M059J (cell line): ENCODE results near the gene C8G. TPM values are rescaled to one million over a fixed set of nuclear protein-coding genes. Genes with fewer than 3 reads are reported as not detected.

ENCODE experiments used
- DNase-seq: peaks from one replicate; pipeline ENCODE4 v3.0.0-alpha.2; 2012; ENCODE audit warnings: low read depth
- total RNA-seq: library from RNA; depleted of rRNA; stranded (reverse); fragments of >200 nt; shearing (Covaris generic); gene quantifications from 2 replicates; pipeline ENCODE4 v1.2.3, GENCODE V29; 2014

The C8G gene
- total RNA-seq, 1 experiment from 2014 or later, result 0.89 TPM

DNA sequence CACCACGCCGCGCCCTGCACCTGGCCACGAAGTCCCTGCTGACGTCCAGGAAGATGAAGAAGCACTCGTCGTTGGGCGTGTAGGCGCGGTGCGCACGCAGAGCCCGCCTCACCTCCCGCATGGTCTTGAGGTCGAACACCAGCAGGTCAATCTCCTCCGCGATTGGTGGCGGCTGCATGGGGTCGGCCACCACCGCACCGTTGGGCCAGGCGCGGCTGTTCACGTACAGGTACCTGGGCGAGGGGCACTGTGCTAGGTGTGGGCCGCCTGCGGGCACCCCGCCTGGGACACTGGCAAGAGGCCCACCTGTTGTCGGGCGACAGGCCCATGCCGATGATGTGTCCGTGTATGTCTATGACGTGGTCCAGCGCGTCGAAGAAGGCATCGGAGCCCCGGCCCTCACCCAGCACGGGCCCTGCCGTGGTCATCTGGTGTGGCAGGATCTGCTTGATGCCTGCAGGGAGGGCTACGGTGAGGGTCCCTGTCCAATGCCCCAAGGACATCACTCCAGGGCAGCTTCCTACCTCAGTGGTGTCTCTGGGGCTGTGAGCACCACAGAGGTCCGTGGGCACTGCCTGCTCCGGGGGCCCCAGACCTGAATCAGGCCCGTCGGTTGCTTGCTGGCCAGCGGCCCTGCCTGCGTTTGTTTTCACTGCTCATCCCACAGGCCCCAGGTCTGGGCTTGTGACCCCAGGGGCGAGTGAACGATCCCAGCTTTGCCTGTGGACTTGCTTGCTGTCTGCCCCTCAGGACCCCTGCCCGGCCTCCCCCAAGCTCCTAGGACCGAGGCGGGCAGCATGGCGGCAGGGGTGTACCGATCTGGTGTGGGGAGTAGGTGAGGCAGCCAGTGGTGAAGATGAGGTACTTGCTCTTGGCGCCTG, 3.6 kb upstream of the C8G start:
- no peak for DNase-seq

DNA sequence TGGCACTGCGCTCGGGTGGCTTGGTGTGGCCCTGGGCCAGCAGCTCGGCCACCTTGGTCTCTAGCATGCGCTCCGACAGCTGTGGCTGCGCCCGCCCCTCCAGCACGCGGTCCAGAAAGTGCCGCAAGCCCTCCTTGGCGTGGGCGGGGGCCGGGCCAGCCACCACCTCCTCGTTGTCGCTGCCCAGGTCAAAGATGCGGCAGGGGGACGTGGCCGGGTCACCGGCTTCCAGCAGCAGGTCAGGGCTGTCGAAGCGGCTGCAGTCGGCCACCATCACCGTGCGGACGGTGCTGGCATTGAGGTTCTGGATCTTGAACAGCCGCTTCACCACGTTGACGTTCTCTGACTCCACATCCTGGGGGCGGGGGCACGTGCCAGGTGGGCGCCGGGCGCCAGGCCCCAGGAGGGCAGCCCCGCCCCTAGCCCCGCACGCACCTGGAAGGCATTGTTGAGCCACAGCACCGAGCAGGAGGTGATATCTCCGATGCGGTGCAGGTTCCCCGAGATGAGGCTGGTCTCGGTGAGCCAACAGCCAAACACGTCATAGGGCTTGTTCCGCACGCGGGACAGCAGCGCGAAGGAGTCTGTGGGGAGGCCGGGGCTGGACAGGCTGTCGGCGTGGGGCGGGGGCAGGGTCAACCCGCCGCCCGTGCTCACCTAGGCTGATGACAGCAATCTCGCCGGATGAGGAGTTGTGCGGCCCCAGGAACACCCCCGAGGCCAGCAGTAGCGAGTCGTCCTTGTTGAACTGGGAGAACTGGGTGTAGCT, 2.7 kb upstream of the C8G start:
- DNase-seq, result no peak

DNA sequence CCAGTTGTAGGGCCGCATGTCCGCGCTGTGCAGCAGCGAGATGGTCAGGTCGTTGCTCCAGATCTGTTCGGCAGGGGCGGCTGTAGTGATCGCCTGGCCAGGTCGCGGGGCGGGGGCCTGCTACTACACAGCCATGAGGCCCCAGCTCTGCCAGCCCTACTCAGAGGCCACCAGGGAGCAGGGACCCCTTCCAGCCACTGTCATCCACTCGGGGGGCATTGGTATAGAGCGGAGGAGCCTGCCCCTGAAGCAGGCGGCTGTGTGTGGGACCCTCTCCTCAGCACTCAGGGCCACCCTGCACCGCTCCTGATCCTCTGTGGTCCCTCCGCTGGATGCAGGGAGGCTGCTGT, 2.2 kb upstream of the C8G start:
- DNase-seq, result no peak

DNA sequence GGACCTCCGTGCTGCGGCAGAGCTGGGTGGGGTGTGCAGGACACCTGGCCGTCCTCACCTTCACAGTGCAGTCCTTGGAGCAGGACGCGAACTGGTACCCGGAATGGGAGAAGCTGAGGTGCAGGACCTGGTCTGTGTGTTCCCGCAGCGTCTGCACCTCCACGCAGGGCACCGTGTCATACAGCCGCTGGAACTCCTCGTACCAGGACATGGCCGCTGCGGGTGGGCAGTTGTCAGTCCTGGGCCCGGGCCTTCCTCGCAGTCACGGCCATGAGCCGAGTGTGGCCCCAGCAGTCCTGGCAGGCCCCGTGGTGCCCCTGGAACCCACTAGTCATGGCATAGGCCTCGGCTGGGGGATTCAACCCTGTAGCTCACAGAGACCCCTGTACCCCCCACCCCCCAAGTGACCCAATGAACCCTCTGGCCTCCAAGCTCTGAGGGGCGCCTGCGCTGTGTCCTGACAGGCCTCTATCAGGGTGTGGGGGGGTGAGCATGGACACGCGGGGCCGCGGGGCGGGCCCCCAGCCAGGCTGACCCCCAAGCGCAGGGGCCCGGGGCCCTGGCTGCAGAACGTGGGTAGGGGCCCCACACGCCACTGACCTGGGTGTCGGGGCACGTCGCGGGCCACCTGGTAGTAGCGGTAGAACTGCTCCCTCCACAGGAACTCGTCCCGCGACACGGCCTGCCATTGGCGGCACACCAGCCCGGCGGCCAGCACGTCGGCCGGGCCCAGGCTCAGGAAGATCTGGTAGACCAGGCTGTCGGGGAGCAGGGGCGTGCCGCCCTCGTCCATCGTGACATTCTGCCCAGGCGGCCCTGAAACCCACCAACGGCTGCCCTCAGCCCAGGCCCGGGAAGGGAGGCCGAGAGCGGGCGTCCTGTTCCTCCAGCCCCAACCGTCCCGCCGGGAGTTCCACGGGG, 1.5 kb upstream of the C8G start:
- DNase-seq, result peak; percentile 52

DNA sequence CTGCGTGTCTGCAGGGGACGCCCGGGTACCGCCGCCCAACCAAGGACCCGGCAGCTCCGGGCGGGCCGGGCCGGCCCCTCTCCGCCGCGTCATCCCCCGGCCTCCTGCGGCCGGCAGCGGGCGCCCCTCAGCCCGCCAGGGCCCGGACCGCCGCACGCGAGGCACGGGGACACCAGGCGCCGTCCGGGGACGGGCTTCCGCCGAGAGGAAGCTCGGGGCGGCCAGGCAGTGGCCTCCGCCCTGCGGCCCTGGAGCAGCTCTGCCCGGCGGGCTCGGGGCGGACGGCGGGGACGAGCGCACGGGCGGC, 878 bp upstream of the C8G start:
- peak; percentile 66 for DNase-seq

DNA sequence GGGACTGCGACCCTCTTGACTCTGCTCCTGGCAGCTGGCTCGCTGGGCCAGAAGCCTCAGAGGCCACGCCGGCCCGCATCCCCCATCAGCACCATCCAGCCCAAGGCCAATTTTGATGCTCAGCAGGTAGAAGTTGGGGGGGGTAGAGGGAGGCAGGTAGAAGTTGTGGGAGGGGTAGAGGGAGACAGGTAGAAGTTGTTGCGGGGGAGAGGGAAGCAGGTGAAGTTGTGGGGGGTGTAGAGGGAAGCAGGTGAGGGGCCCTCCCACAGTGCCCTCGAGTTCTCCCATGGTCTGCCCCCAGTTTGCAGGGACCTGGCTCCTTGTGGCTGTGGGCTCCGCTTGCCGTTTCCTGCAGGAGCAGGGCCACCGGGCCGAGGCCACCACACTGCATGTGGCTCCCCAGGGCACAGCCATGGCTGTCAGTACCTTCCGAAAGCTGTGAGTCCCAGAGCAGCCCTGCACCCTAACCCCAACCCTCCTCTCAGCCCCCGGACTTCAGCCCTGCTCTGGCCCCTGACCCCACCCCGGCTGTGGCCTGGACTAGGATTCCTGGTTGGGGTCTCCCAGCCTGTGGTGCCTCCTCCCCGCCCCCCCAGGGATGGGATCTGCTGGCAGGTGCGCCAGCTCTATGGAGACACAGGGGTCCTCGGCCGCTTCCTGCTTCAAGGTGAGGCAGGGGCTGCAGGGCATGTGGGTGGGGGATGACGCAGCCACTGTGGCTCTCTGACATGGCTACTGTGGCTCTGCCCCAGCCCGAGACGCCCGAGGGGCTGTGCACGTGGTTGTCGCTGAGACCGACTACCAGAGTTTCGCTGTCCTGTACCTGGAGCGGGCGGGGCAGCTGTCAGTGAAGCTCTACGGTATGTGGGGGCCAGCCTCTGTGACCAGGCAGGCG, 537 bp downstream of the C8G start:
- DNase-seq, result no peak

DNA sequence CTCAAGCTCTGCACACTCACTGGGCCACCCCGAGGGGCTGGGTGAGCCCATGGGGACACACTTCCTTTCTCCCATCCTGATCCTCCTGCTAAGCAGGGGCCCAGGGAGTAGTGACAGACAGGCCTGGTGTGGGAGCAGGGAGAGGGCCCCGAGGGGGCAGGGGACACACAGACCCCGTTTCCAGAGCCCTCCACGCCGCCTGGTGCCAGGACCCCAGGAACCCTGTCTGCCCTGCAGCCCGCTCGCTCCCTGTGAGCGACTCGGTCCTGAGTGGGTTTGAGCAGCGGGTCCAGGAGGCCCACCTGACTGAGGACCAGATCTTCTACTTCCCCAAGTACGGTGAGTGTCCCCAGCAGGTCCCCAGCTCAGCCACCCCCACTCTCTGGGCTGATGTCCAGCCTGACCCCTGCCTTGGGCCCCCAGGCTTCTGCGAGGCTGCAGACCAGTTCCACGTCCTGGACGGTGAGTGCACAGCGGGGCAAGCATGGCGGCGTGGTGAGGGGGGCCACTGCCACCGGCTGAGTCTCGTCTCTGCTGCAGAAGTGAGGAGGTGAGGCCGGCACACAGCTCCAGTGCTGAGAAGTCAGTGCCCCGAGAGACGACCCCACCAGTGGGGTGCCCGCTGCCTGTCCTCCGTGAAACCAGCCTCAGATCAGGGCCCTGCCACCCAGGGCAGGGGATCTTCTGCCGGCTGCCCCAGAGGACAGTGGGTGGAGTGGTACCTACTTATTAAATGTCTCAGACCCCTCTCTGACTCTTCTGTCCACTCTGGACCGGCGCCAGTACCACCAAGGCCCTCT, 1.4 kb downstream of the C8G start:
- DNase-seq, result no peak

DNA sequence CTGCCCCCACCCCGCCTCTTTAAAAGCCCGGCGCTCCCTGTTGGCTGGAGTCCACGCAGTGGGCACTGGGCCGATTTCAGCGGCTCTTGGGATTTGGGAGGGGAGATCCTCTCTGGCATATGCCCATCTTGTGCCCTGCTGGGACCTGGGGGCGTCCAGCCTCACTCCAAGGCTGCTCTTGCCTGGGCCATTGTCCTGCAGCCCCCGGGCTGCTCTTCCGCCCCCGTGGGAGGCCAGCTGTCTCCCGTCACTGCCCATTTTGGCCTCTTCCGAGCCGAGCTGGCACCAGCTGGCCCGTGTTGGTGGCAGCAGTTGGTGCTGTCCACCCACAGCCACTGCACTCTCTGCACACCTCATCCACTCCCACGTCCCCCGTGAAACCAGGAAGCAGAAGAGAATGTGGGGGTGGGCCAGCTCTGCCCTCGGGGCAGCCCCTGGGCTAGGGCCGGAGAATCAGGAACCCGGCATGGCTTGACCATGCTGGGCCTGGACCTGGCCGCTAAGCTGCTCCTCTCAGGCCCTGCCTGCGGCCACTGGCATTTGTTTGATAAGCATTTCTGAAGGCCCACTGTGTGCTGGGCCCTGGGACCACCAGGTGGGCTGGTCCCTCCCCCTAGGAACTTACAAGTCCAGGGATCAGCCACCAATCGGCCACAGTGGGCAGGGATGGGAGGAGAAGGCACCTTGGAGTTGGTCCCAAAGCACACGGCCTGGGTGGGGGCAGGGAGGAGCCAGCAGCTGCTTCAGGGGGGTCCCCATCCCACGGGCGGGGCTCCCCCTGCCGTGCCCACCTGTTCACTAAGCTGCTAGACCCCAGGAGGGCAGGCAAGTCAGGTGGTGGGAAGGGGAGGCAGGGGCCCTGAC, 2.2 kb downstream of the C8G start:
- no peak for DNase-seq

DNA sequence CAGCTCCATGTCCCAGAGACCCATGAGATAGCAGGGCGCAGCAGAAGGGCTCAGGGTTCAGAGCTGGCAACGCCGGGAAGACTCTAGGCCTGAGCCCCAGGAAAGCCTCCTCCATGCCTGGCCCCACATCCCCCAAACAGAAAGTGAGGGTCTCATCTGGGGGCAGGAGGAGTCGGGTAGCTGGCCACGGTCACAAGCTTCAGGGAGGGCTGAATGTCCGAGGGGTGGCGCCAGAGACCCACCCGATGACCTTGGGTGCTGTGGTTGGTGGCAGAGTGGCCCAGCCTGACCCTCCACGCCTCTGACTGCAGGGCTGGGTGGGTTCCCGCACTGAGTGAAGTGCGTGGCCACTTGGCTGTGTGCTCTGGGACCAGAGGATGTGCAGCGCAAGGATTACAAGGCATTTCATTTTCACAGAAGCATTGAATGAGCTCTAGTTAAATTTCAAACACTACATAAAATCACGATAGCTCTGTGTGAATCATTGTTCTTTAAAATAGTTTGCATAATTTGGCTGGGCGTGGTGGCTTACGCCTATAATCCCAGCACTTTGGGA, 3.0 kb downstream of the C8G start:
- peak; percentile 43 for DNase-seq

DNA sequence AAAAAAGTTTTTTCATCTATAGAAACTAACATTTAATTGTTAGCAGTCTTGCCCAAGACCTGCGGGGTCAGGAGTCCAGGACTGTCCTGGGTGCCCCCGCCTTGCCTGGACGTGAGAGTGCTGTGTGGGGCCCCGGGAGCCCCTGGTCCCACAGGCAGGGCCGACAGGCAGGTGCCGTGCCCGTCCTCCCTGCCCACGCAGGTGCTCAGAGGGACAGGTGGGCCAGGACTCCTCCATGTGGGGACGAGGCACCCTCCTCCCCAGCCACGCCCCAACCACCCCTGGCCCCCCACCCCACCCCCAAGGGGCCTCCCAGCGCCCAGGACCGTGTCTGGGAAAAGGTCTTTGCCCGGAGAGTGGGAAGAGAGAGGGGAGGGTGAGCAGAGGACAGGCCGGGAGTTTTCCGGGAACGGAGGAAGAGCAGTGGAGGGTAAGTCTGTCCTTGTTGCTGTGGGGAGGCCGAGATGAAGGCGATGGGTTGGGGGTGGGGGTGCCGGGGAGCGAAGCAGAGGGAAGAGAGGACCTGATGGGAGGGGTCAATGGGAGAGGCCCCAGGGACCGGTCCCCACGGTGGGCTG, 4.3 kb downstream of the C8G start:
- no peak for DNase-seq

DNA sequence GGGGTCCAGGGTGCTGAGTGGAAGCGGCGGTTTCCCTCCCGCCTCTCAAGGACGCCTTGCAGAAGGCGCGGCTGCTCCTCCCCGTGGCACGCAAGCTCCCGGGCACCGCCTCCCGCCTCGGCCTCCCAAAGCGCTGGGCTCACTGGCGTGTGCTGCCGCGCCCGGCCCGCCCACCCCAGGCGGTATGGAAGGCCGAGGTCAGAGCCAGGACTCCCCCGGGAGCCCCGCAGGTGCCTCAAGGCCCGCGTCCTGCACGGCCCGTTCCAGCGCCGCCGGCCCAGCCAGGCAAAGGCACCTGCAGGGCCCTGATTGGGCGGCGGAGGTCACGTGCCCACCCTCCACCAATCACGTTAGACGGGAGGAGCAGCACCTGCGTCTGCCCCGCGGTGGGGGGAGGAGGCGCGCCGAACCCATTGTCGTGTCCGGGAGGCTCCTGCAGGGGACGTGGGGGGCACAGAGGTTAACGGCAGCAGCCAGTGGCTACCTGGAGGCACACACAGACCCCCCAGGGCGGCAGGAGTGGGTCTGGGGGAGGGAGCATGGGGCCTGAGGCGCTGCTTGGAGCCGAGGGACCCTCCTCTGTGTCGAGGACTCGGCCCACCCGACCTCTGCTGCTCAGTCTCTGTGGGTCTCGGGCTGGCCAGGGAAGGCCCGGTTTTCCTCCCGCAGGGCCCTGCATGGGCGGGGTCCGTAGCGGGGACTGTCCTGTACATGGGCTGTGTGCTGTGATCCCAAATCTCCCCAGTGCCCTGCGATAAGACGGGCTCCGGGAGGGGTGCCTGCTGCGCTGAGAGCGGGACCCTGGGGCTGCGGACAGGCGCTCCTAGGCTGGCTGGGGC, 5.0 kb downstream of the C8G start:
- peak; percentile 91 for DNase-seq

DNA sequence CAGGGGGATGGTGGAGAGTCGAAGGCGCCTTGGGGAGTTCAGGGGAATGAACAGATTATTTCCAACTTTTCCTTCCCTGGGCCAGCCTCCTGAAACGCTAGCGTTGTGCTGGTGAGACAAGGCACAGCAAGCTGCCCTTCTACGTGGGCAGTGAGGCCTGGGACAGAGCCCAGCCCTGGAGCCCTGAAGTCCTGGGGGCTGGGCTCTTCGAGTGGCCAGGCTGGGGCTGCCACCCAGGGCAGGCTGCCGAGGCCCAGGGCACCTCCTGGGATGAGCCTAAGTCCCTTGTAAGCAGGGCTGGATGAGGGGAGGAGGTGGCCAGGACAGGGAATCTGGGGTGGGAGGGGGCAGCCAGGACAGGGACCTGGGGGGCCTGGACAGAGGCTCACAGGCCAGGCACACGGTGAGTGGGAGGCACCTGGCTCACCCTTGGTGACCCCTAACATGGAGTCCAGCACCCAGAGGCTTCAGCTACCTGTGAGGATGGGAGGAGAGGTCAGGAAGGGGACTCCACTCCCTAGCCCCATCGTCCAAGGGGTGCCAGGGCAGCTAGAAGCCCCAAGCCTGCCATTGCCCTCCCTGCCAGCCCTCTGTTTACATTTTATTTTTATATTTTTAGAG, 5.7 kb downstream of the C8G start:
- peak; percentile 39 for DNase-seq

DNA sequence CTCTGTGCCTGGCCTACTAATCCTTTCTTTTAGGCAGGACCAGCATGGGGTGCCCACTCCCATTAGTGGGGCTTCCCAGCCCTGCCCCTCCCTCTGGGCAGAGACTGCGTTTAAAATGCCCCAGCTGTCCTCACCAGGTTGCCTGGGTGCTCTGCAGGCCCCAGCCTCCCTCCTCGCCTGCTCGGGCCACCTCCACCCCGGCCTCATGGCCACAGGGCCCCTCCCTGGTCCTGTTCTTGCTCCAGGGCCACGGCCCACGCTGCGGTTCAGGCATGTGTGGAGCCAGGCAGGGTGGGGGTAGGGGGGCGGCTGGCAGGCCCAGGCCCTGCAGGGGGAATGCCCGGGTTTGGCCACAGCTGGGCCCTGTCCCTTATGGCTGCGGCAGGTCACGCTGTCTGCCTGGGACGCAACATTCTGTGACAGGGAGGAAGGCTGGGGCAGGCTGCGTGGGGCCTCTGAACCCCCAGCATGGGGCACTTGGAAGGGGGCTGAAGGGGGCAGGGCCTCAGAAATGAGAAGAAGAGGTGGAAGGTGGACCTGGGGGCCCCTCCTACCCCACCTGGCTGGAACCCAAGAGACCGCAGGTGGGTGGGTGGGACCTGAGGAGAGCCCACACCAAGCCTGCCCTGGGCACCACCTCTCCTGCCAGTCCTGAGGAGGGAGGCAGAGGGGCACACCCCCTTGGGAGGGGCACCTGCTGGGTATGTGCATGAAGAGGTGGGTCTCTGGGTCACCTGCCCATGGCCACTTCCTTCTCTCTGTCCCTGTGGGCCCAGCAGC, 6.7 kb downstream of the C8G start, which contains the start of gene LCN12:
LCN12 (plus strand) TSS at position 733 of the 780 bp plus-strand sequence. CDS start 55 bp downstream, outside the sequence.
- no peak for DNase-seq

DNA sequence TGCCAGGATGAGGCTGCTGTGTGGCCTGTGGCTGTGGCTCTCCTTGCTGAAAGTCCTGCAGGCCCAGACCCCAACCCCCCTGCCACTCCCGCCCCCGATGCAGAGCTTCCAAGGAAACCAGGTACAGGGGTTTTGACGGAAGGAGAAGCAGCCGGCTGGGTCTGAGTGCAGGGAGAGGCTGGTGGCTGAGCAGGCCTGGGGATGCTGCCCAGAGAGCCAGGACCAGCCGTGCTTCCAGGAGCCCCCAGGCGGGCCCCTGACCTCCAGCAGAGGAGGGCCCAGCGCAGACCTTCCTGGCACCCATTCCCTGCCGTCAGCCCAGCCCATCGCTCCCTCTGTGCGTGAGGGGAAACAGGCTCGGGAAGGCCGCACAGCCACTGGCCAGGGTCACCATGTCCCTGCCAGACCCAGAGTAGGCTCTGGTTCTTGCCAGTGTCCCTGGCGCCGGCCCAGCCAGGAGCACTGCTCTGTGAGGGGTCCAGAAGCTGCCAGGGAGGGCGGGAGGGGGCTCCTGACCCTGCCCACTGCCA, 7.3 kb downstream of the C8G start:
- no peak for DNase-seq

DNA sequence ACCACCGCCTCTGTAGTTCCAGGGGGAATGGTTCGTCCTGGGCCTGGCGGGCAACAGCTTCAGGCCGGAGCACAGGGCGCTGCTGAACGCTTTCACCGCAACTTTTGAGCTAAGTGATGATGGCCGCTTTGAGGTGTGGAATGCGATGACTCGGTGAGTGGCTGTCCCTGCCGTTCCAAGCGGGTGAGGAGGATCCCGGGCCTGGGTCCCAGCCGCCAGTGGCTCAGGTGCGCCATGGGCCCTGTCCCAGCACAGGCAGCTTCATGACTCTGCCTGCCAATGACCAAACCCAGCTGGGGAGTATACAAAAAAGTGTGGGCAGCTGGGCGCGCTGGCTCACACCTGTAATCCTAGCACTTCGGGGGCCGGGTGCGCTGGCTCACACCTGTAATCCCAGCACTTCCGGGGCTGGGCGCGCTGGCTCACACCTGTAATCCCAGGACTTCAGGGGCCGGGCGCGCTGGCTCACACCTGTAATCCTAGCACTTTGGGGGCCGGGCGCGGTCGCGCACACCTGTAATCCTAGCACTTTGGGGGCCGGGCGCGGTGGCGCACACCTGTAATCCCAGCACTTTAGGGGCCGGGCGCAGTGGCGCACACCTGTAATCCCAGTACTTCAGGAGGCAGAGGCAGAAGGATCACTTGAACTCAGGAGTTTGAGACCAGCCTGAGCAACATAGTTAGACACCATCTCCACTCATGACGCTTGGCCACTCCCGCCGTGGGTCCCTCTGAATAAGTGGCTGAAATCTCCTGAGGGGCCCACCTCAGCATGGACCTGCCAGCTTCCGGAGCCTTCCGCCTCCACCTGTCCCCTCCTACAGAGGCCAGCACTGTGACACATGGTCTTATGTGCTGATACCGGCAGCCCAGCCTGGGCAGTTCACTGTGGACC, 8.1 kb downstream of the C8G start:
- DNase-seq, result no peak
